Esophagus muscularis mucosa (tissue), 4 donors: ENCODE measurements around the gene RPL10A. TPM values are rescaled to one million over a fixed set of nuclear protein-coding genes. Genes with fewer than 3 reads are reported as not detected.

Experiments used
- DNase-seq: peaks from one replicate; pipeline ENCODE4 v3.0.0-alpha.2; 2017; ENCODE audit errors: extremely low spot score
- H3K27ac ChIP-seq, 4 donors: fragments of 200-600 bp; sonication (generic); replicated peaks in 1 of 4; 1 replicate in 3 of 4; 2 replicates in 1 of 4; pipeline ENCODE4 v1.5.1; 2016 to 2019; ENCODE audit warnings: mild to moderate bottlenecking in 1 of 4
- H3K27me3 ChIP-seq, 4 donors: fragments of 200-600 bp; sonication (generic); one replicate each; pipeline versions ENCODE4 v1.5.1 to v1.6.0; 2016 to 2019
- H3K36me3 ChIP-seq, 4 donors: fragments of 200-600 bp; sonication (generic); one replicate each; pipeline ENCODE4 v1.5.1; 2016 to 2019
- H3K4me1 ChIP-seq, 4 donors: fragments of 200-600 bp; sonication (generic); one replicate each; pipeline ENCODE4 v1.5.1; 2016 to 2019
- H3K4me3 ChIP-seq, 4 donors: fragments of 200-600 bp; sonication (generic); 1 replicate in 2 of 4; 2 replicates in 2 of 4; pipeline ENCODE4 v1.5.1; 2016 to 2019; ENCODE audit warnings: mild to moderate bottlenecking in 4 of 4, moderate library complexity in 1 of 4
- H3K9me3 ChIP-seq, 4 donors: fragments of 200-600 bp; sonication (generic); 1 replicate in 3 of 4; 2 replicates in 1 of 4; pipeline ENCODE4 v1.5.1; 2016 to 2019
- CTCF ChIP-seq, 3 experiments: fragments of 200-600 bp in 2 of 3; fragments of 450-650 bp in 1 of 3; sonication (generic) in 2 of 3; IDR thresholded peaks; one replicate each; pipeline ENCODE4 v1.5.1; 2017 to 2019; ENCODE audit warnings: antibody characterized with exemption in 3 of 3, mild to moderate bottlenecking in 2 of 3, moderate library complexity in 1 of 3
- EP300 ChIP-seq: sonication (generic); formaldehyde crosslinking; IDR thresholded peaks from one replicate; pipeline ENCODE4 v1.6.1; 2017; ENCODE audit warnings: antibody characterized with exemption
- POLR2A ChIP-seq: fragments of 450-650 bp; IDR thresholded peaks from one replicate; pipeline ENCODE4 v1.6.1; 2017; ENCODE audit warnings: antibody characterized with exemption, moderate library complexity, mild to moderate bottlenecking, low read depth
- POLR2AphosphoS5 ChIP-seq, 2 donors: sonication (generic); formaldehyde crosslinking; IDR thresholded peaks; one replicate each; pipeline ENCODE4 v1.6.1; 2017; ENCODE audit warnings: antibody characterized with exemption in 2 of 2
- WGBS: methylation state at CpG from one replicate; pipeline ENCODE4 v1.1.5; 2018; 5-methylcytosine and 5-hydroxymethylcytosine counted together
- intact Hi-C: fragments of 100-400 bp; cut with DNase I; formaldehyde crosslinking; loops from one replicate; pipeline ENCODE4 v1.15.1; 2023
- total RNA-seq, 4 donors: library from RNA; depleted of rRNA; stranded (reverse); fragments of >200 nt; gene quantifications; one replicate each; pipeline versions ENCODE4 v1.1.0 to v1.2.1, GENCODE V29; 2016

The RPL10A gene
- total RNA-seq, 4 donors from 2014 or later, result 1,484 to 1,840 (median 1,566) TPM

- Histone ChIP-seq H3K27ac (no peak overlapping the region), H3K36me3 (no peaks in the 10 kb centered on the region), H3K4me1 (peaks cover 13 to 22% (median 19%) of the 10 kb centered on the region in 4 donors), H3K9me3 (no peaks in the 10 kb centered on the region), H3K4me3 (no peak overlapping the region), H3K27me3 (peaks cover 0 to 37% (median 9%) of the 10 kb centered on the region in 4 donors)
- WGBS, result 90% methylated on average over 4 of the region's 6 CpGs
- no peak for DNase-seq
- intact Hi-C loops, result loop anchor here (10.0 kb wide), 1 partner anchor 1064 kb away; no protein-coding TSS in a partner anchor
- no peak for TF ChIP-seq EP300
- TF ChIP-seq POLR2A, result no peak
- no peak for TF ChIP-seq CTCF (IDR thresholded peaks at IDR 0.05)
- no peak for TF ChIP-seq POLR2AphosphoS5 (IDR thresholded peaks at IDR 0.05)
Measured at GRCh38 chr6:35500782-35501181, 32.6 kb downstream of the RPL10A start.

GRCh38 chr6:35501784-35502183 is 33.6 kb downstream of the RPL10A start:
- Histone ChIP-seq H3K27me3 (peaks cover 0 to 46% (median 16%) of the 10 kb centered on the region in 4 donors), H3K9me3 (no peaks in the 10 kb centered on the region), H3K4me1 (peaks cover 13 to 22% (median 14%) of the 10 kb centered on the region in 4 donors), H3K27ac (no peak overlapping the region), H3K36me3 (no peaks in the 10 kb centered on the region), H3K4me3 (no peak overlapping the region)
- intact Hi-C loops, result loop anchor here (10.0 kb wide), 1 partner anchor 1063 kb away; no protein-coding TSS in a partner anchor
- DNase-seq, result no peak
- no peak for TF ChIP-seq POLR2AphosphoS5 (IDR thresholded peaks at IDR 0.05)
- TF ChIP-seq CTCF (IDR thresholded peaks at IDR 0.05), result no peak
- TF ChIP-seq EP300, result no peak
- TF ChIP-seq POLR2A, result no peak
- WGBS, result 67% methylated on average over 1 of the region's 2 CpGs

DNA sequence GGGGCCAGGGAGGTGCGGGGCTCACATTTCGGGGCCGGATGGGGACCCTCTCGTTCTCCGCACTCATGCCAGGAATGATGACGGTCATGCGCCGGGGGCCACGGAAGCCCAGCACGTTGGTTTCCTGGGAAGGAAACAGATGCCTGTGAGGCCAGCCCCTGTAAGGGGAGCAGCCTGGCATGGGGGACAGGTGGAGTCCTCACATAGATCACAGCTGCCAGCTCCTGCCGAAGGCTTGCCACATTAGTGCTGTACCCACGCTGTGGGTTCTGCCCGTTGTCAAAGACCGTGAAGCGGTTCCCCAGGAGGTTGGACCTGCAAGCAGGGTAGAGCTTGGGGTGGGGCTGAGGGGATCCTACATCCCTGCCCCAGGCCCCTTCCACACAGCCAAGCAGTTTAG is 35.3 kb downstream of the RPL10A start:
- Histone ChIP-seq H3K36me3 (no peaks in the 10 kb centered on the region), H3K9me3 (no peaks in the 10 kb centered on the region), H3K4me3 (no peak overlapping the region), H3K4me1 (peaks cover under 1 to 9% (median 3%) of the 10 kb centered on the region in 4 donors), H3K27me3 (peaks cover 0 to 61% (median 16%) of the 10 kb centered on the region in 4 donors), H3K27ac (no peak overlapping the region)
- 61% methylated on average over 5 of the region's 15 CpGs for WGBS
- DNase-seq, result no peak
- intact Hi-C loops, result loop anchor here (10.0 kb wide), 1 partner anchor 1061 kb away; no protein-coding TSS in a partner anchor
- TF ChIP-seq POLR2A, result no peak
- TF ChIP-seq CTCF (IDR thresholded peaks at IDR 0.05), result no peak
- no peak for TF ChIP-seq EP300
- no peak for TF ChIP-seq POLR2AphosphoS5 (IDR thresholded peaks at IDR 0.05)

GRCh38 chr6:35505999-35506412 is 37.8 kb downstream of the RPL10A start:
- no peak for DNase-seq
- no peak for TF ChIP-seq POLR2AphosphoS5 (IDR thresholded peaks at IDR 0.05)
- TF ChIP-seq POLR2A, result no peak
- no peak for TF ChIP-seq CTCF (IDR thresholded peaks at IDR 0.05)
- TF ChIP-seq EP300, result no peak
- intact Hi-C loops, result loop anchor here (10.0 kb wide), 1 partner anchor 1059 kb away; no protein-coding TSS in a partner anchor
- Histone ChIP-seq H3K4me3 (no peak overlapping the region), H3K27ac (no peak overlapping the region), H3K9me3 (no peaks in the 10 kb centered on the region), H3K27me3 (peaks cover 0 to 86% (median 16%) of the 10 kb centered on the region in 4 donors), H3K36me3 (no peaks in the 10 kb centered on the region), H3K4me1 (no peaks in the 10 kb centered on the region)
- WGBS, result 34% methylated on average over 16 of the region's 21 CpGs

- H3K36me3 ChIP-seq, result no peaks in the 10 kb centered on the region
- TF ChIP-seq CTCF (IDR thresholded peaks at IDR 0.05), result no peak
- no peak for TF ChIP-seq POLR2A
- TF ChIP-seq EP300, result no peak
- TF ChIP-seq POLR2AphosphoS5 (IDR thresholded peaks at IDR 0.05), result no peak
- peaks cover under 1 to 4% (median 3%) of the 10 kb centered on the region in 4 donors for H3K4me1 ChIP-seq
- peaks cover 0 to 91% (median 21%) of the 10 kb centered on the region in 4 donors for H3K27me3 ChIP-seq
- intact Hi-C loops, result loop anchor here (10.0 kb wide), 1 partner anchor 1058 kb away; no protein-coding TSS in a partner anchor
- no peaks in the 10 kb centered on the region for H3K9me3 ChIP-seq
- no peak overlapping the region for H3K4me3 ChIP-seq
- no peak for DNase-seq
- no peak overlapping the region for H3K27ac ChIP-seq
- WGBS, result 96% methylated on average over 3 of the region's 3 CpGs
Measured at GRCh38 chr6:35506536-35506935, 38.3 kb downstream of the RPL10A start.
